ENCODE data around the gene FES.
"Not testable (repeated sequence)": the region's sequence is repeated elsewhere in the genome, so short reads cannot be mapped to it uniquely, and the experiment has no call there.

The FES gene

GRCh38 chr15:90892023-90892422, 7.7 kb downstream of the FES start:
- DNase-seq (ENCODE audit: low read depth), result no peak

GRCh38 chr15:90892498-90893174, 8.3 kb downstream of the FES start:
- no peak for DNase-seq (ENCODE audit: low read depth)

- DNase-seq (ENCODE audit: low read depth), result no peak
These were observed 9.1 kb downstream of the FES start for GRCh38 chr15:90893175-90894090.

GRCh38 chr15:90895571-90896117, 11.3 kb downstream of the FES start:
- DNase-seq (ENCODE audit: low read depth), result no peak

GRCh38 chr15:90897131-90897655, 12.9 kb downstream of the FES start:
- DNase-seq (ENCODE audit: low read depth), result not testable (repeated sequence)

GRCh38 chr15:90901175-90902039, 17.1 kb downstream of the FES start:
- DNase-seq (ENCODE audit: low read depth), result no peak

- peak; percentile 76 for DNase-seq (ENCODE audit: low read depth)
These were observed 17.9 kb downstream of the FES start for GRCh38 chr15:90902040-90902839.

GRCh38 chr15:90902840-90903732, 18.8 kb downstream of the FES start, which contains the start of gene MAN2A2:
Gene MAN2A2, plus strand, starts transcription at chr15:90903302. Its CDS starts 906 bp downstream, at chr15:90904208.
- DNase-seq (ENCODE audit: low read depth), result peak; percentile 10

GRCh38 chr15:90903733-90904536, 19.6 kb downstream of the FES start:
- DNase-seq (ENCODE audit: low read depth), result no peak

GRCh38 chr15:90904746-90905145, 20.4 kb downstream of the FES start:
- DNase-seq (ENCODE audit: low read depth), result no peak

GRCh38 chr15:90905306-90906180, 21.2 kb downstream of the FES start:
- DNase-seq (ENCODE audit: low read depth), result no peak

- no peak for DNase-seq (ENCODE audit: low read depth)
These were observed 22.0 kb downstream of the FES start for GRCh38 chr15:90906181-90906849.

GRCh38 chr15:90907051-90907660, 22.9 kb downstream of the FES start:
- DNase-seq (ENCODE audit: low read depth), result no peak

- no peak for DNase-seq (ENCODE audit: low read depth)
These were observed 23.7 kb downstream of the FES start for GRCh38 chr15:90907838-90908507.

- DNase-seq (ENCODE audit: low read depth), result not testable (repeated sequence)
These were observed 25.1 kb downstream of the FES start for GRCh38 chr15:90909449-90909848.

- DNase-seq (ENCODE audit: low read depth), result no peak
These were observed 25.7 kb downstream of the FES start for GRCh38 chr15:90909976-90910375.

All from fibroblast of gingiva (primary cell).